HepG2 (cell line): ENCODE measurements around the gene TSPAN17.

Source experiments
- ATRX ChIP-seq: sonication (generic); formaldehyde crosslinking; IDR thresholded peaks from 2 replicates; pipeline ENCODE4 v1.4.0; 2020; ENCODE audit warnings: missing genetic modification reagents, borderline replicate concordance
- DPF2 ChIP-seq: sonication (generic); formaldehyde crosslinking; IDR thresholded peaks from 2 replicates; pipeline ENCODE4 v1.4.0; 2020; ENCODE audit warnings: mild to moderate bottlenecking, low read depth, missing genetic modification reagents, borderline replicate concordance
- ELF1 ChIP-seq: sonication (generic); formaldehyde crosslinking; IDR thresholded peaks from 2 replicates; pipeline ENCODE4 v1.4.0; 2020; ENCODE audit warnings: missing genetic modification reagents
- EZH2 ChIP-seq: conservative IDR thresholded peaks from 2 replicates; pipeline ENCODE4 v1.6.1; 2012; ENCODE audit warnings: mild to moderate bottlenecking, low read depth, low read length, moderate library complexity
- KMT2A ChIP-seq: sonication (generic); formaldehyde crosslinking; IDR thresholded peaks from 2 replicates; pipeline ENCODE4 v1.4.0; 2020; ENCODE audit warnings: missing genetic modification reagents
- POLR2A ChIP-seq, 2 experiments: IDR thresholded peaks; 2 replicates each; pipeline ENCODE4 v1.6.1; 2011; ENCODE audit warnings: low read depth in 2 of 2, low read length in 2 of 2, mild to moderate bottlenecking in 1 of 2, moderate library complexity in 1 of 2; ENCODE audit not compliant: insufficient read depth in 1 of 2
- SALL2 ChIP-seq: sonication (generic); formaldehyde crosslinking; IDR thresholded peaks from 2 replicates; pipeline ENCODE4 v1.8.1; 2023; ENCODE audit warnings: mild to moderate bottlenecking, missing genetic modification reagents, inconsistent platforms
- ZNF160 ChIP-seq: sonication (generic); formaldehyde crosslinking; IDR thresholded peaks from 2 replicates; pipeline ENCODE4 v1.8.0; 2022; ENCODE audit warnings: mild to moderate bottlenecking, inconsistent platforms, missing genetic modification reagents
- ZNF563 ChIP-seq: sonication (generic); formaldehyde crosslinking; IDR thresholded peaks from 2 replicates; pipeline ENCODE4 v1.8.0; 2022; ENCODE audit warnings: mild to moderate bottlenecking, moderate library complexity, missing genetic modification reagents
- TF ChIP-seq, protein P1 (sequence below): sonication (generic); formaldehyde crosslinking; IDR thresholded peaks from 2 replicates; pipeline ENCODE4 v1.4.0; 2020; ENCODE audit warnings: mild to moderate bottlenecking, missing genetic modification reagents
- TF ChIP-seq, protein P2 (sequence below): sonication (generic); formaldehyde crosslinking; IDR thresholded peaks from 2 replicates; pipeline ENCODE4 v1.4.0; 2020; ENCODE audit warnings: missing genetic modification reagents, borderline replicate concordance
- TF ChIP-seq, protein P3 (sequence below): sonication (generic); formaldehyde crosslinking; IDR thresholded peaks from 2 replicates; pipeline ENCODE4 v1.5.0; 2020; ENCODE audit warnings: missing genetic modification reagents
- TF ChIP-seq, protein P4 (sequence below): sonication (generic); formaldehyde crosslinking; IDR thresholded peaks from 2 replicates; pipeline ENCODE4 v1.5.0; 2020; ENCODE audit warnings: mild to moderate bottlenecking, missing genetic modification reagents, moderate library complexity
- TF ChIP-seq, protein P5 (sequence below): sonication (generic); formaldehyde crosslinking; IDR thresholded peaks from 2 replicates; pipeline ENCODE4 v1.4.0; 2020; ENCODE audit warnings: missing genetic modification reagents

DNA sequence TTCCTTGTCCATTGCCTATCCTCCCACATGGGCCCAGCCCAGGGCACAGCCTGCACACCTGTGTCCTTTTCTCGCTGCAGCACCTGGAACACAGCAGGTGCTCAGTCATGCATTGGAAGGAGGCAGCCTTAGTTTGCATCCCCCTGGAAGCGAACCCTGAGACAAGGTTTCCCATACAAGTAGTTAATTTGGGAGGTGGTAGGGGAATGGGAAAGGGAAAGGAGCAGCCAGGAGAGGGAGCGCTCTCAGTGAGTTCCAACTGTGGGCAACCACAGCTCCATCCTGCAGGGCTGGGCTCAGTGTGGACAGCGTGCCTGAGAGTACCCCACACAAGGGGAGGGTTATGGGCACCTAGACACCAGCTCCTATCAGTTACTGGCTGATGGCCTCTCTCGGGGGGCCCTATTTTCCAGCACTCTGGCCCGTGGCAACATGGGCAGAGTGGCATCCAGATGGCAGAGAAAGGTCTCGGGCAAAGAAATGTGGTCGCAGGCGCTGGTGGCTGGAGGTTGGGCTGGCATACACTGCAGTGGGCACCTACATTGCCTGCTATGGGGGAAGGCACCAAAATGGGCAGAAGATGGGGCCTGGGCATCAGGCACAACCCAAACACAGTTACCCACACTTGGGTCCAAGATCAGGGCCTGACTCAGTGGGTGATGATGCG, 50.1 kb downstream of the TSPAN17 start:
- TF ChIP-seq ATRX (CRISPR knock-in tag) (no peak), ZNF160 (CRISPR knock-in tag) (no peak), SALL2 (CRISPR knock-in tag) (no peak), ZNF563 (no peak), ELF1 (CRISPR knock-in tag) (no peak), EZH2 (no peak), KMT2A (CRISPR knock-in tag) (no peak), POLR2A (IDR thresholded peaks at IDR 0.05; ENCODE audit: insufficient read depth in 1 of 2, low read depth in 2 of 2, low read length in 2 of 2) (no peak), DPF2 (no peak)
- TF ChIP-seq, protein P1, sequence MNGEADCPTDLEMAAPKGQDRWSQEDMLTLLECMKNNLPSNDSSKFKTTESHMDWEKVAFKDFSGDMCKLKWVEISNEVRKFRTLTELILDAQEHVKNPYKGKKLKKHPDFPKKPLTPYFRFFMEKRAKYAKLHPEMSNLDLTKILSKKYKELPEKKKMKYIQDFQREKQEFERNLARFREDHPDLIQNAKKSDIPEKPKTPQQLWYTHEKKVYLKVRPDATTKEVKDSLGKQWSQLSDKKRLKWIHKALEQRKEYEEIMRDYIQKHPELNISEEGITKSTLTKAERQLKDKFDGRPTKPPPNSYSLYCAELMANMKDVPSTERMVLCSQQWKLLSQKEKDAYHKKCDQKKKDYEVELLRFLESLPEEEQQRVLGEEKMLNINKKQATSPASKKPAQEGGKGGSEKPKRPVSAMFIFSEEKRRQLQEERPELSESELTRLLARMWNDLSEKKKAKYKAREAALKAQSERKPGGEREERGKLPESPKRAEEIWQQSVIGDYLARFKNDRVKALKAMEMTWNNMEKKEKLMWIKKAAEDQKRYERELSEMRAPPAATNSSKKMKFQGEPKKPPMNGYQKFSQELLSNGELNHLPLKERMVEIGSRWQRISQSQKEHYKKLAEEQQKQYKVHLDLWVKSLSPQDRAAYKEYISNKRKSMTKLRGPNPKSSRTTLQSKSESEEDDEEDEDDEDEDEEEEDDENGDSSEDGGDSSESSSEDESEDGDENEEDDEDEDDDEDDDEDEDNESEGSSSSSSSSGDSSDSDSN (CRISPR knock-in tag) = no peak
- TF ChIP-seq, protein P2, sequence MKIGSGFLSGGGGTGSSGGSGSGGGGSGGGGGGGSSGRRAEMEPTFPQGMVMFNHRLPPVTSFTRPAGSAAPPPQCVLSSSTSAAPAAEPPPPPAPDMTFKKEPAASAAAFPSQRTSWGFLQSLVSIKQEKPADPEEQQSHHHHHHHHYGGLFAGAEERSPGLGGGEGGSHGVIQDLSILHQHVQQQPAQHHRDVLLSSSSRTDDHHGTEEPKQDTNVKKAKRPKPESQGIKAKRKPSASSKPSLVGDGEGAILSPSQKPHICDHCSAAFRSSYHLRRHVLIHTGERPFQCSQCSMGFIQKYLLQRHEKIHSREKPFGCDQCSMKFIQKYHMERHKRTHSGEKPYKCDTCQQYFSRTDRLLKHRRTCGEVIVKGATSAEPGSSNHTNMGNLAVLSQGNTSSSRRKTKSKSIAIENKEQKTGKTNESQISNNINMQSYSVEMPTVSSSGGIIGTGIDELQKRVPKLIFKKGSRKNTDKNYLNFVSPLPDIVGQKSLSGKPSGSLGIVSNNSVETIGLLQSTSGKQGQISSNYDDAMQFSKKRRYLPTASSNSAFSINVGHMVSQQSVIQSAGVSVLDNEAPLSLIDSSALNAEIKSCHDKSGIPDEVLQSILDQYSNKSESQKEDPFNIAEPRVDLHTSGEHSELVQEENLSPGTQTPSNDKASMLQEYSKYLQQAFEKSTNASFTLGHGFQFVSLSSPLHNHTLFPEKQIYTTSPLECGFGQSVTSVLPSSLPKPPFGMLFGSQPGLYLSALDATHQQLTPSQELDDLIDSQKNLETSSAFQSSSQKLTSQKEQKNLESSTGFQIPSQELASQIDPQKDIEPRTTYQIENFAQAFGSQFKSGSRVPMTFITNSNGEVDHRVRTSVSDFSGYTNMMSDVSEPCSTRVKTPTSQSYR (CRISPR knock-in tag) = no peak
- TF ChIP-seq, protein P3, sequence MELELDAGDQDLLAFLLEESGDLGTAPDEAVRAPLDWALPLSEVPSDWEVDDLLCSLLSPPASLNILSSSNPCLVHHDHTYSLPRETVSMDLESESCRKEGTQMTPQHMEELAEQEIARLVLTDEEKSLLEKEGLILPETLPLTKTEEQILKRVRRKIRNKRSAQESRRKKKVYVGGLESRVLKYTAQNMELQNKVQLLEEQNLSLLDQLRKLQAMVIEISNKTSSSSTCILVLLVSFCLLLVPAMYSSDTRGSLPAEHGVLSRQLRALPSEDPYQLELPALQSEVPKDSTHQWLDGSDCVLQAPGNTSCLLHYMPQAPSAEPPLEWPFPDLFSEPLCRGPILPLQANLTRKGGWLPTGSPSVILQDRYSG (CRISPR knock-in tag) = no peak
- TF ChIP-seq, protein P4, sequence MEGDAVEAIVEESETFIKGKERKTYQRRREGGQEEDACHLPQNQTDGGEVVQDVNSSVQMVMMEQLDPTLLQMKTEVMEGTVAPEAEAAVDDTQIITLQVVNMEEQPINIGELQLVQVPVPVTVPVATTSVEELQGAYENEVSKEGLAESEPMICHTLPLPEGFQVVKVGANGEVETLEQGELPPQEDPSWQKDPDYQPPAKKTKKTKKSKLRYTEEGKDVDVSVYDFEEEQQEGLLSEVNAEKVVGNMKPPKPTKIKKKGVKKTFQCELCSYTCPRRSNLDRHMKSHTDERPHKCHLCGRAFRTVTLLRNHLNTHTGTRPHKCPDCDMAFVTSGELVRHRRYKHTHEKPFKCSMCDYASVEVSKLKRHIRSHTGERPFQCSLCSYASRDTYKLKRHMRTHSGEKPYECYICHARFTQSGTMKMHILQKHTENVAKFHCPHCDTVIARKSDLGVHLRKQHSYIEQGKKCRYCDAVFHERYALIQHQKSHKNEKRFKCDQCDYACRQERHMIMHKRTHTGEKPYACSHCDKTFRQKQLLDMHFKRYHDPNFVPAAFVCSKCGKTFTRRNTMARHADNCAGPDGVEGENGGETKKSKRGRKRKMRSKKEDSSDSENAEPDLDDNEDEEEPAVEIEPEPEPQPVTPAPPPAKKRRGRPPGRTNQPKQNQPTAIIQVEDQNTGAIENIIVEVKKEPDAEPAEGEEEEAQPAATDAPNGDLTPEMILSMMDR (CRISPR knock-in tag) = no peak
- TF ChIP-seq, protein P5, sequence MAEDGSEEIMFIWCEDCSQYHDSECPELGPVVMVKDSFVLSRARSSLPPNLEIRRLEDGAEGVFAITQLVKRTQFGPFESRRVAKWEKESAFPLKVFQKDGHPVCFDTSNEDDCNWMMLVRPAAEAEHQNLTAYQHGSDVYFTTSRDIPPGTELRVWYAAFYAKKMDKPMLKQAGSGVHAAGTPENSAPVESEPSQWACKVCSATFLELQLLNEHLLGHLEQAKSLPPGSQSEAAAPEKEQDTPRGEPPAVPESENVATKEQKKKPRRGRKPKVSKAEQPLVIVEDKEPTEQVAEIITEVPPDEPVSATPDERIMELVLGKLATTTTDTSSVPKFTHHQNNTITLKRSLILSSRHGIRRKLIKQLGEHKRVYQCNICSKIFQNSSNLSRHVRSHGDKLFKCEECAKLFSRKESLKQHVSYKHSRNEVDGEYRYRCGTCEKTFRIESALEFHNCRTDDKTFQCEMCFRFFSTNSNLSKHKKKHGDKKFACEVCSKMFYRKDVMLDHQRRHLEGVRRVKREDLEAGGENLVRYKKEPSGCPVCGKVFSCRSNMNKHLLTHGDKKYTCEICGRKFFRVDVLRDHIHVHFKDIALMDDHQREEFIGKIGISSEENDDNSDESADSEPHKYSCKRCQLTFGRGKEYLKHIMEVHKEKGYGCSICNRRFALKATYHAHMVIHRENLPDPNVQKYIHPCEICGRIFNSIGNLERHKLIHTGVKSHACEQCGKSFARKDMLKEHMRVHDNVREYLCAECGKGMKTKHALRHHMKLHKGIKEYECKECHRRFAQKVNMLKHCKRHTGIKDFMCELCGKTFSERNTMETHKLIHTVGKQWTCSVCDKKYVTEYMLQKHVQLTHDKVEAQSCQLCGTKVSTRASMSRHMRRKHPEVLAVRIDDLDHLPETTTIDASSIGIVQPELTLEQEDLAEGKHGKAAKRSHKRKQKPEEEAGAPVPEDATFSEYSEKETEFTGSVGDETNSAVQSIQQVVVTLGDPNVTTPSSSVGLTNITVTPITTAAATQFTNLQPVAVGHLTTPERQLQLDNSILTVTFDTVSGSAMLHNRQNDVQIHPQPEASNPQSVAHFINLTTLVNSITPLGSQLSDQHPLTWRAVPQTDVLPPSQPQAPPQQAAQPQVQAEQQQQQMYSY (CRISPR knock-in tag) = no peak
